Activated naive CD4-positive, alpha-beta T cell treated with anti-CD3 and anti-CD28 coated beads, Interleukin-2, amount 50 U/mL, for 24 hours (primary cell): ENCODE results near the gene RPRD2.

ENCODE experiments used
- H3K27ac Mint-ChIP-seq: one replicate; pipeline ENCODE4 v1.8.0; 2021; ENCODE audit warnings: mild to moderate bottlenecking, mixed read lengths
- H3K27me3 Mint-ChIP-seq: one replicate; pipeline ENCODE4 v1.8.0; 2021; ENCODE audit warnings: mixed read lengths
- H3K36me3 Mint-ChIP-seq: one replicate; pipeline ENCODE4 v1.8.0; 2021; ENCODE audit warnings: mixed read lengths
- H3K4me1 Mint-ChIP-seq: one replicate; pipeline ENCODE4 v1.8.0; 2021; ENCODE audit warnings: mixed read lengths
- H3K4me3 Mint-ChIP-seq: one replicate; pipeline ENCODE4 v1.8.0; 2021; ENCODE audit warnings: mild to moderate bottlenecking, mixed read lengths
- H3K9me3 Mint-ChIP-seq: one replicate; pipeline ENCODE4 v1.8.0; 2021; ENCODE audit warnings: mixed read lengths

The RPRD2 gene

GRCh38 chr1:150512846-150513245 lies 148.9 kb downstream of the RPRD2 start:
- Mint-ChIP-seq H3K9me3 (no peaks in the 10 kb centered on the region), H3K4me3 (no peak overlapping the region), H3K27me3 (no peaks in the 10 kb centered on the region), H3K4me1 (peaks cover 12% of the 10 kb centered on the region), H3K36me3 (peaks cover under 1% of the 10 kb centered on the region), H3K27ac (no peak overlapping the region)

- Mint-ChIP-seq H3K36me3 (no peaks in the 10 kb centered on the region), H3K27ac (no peak overlapping the region)
Measured at GRCh38 chr1:150513351-150513791, 149.4 kb downstream of the RPRD2 start.

GRCh38 chr1:150514260-150514659 lies 150.3 kb downstream of the RPRD2 start:
- Mint-ChIP-seq H3K9me3 (no peaks in the 10 kb centered on the region), H3K27ac (no peak overlapping the region), H3K4me1 (peaks cover 12% of the 10 kb centered on the region), H3K4me3 (peak overlapping the region; percentile 93), H3K27me3 (no peaks in the 10 kb centered on the region), H3K36me3 (no peaks in the 10 kb centered on the region)

More at GRCh38 chr1:150513351-150513791, 149.4 kb downstream of the RPRD2 start:
- Mint-ChIP-seq H3K9me3 (no peaks in the 10 kb centered on the region), H3K4me1 (peaks cover 12% of the 10 kb centered on the region), H3K27me3 (no peaks in the 10 kb centered on the region), H3K4me3 (no peak overlapping the region)

GRCh38 chr1:150514913-150515327 lies 151.0 kb downstream of the RPRD2 start:
- Mint-ChIP-seq H3K9me3 (no peaks in the 10 kb centered on the region), H3K27me3 (no peaks in the 10 kb centered on the region), H3K36me3 (no peaks in the 10 kb centered on the region), H3K4me3 (peak overlapping the region; percentile 93), H3K27ac (no peak overlapping the region), H3K4me1 (peaks cover 12% of the 10 kb centered on the region)

DNA sequence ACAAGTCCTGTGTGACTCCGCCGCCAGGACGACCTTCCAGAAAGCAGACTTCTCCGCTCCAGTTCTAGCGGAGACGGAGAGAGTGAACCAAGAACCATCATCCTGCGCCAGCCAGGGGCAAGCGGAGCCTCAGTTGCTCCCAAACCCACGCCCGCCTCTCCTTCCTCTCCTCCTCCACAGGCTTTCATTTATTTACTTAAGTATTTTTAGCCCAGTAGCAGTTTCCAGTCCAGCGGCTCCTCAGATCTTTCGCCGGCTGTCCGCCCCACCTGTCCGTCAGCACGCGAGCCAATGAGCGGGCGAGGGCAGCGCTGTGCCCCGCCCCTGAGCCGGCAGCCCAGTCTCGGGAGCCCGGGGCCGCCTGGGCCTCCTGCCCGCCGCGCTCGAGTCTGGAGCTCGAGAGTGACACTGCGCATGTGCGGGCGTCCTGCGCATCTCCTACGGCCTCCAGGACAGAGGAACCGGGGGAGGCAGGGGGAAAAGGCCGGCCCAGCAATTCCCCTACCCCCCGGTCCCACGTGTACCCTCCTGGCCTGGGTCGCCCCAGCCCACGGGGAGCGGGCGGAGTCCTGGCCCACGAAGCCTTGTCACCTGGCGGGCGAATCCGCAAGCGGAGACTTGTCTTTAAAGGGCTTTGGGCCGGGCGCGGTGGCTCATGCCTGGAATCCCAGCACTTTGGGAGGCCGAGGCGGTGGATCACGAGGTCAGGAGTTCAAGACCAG lies 151.5 kb downstream of the RPRD2 start, which contains the start of gene FALEC:
Gene FALEC (plus strand): TSS at position 425 of the 722 bp plus-strand sequence.
- peaks cover 12% of the 10 kb centered on the region for H3K4me1 Mint-ChIP-seq
- peak within 1 kb of the TSS; percentile 59 for H3K27ac Mint-ChIP-seq
- H3K4me3 Mint-ChIP-seq: peak within 1 kb of the TSS; percentile 93
- no peaks in the 10 kb centered on the region for H3K9me3 Mint-ChIP-seq
- no peaks in the 10 kb centered on the region for H3K36me3 Mint-ChIP-seq
- no peaks in the 10 kb centered on the region for H3K27me3 Mint-ChIP-seq

DNA sequence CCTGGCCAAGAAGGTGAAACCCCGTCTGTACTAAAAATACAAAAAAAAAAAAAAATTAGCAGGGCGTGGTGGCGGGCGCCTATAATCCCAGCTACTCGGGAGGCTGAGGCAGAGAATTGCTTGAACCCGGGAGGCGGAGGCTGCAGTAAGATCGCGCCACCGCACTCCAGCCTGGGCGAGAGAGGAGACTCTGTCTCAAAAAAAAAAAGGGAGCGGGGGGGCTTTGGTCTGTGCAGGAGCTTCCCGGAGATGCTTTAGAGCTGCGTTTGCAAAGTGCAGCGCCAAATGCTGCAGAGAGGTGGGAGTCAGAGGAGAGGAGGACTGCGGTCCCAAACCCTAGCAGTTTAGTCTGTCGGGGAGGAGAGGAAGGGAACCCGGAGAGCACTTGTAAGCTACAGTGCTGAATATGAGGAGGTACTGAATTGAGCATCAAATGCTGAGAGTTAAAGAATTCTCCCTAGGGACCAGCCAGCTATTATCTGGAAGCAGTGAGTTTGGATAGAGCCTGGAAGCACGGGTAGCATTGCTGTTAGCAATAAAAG lies 152.2 kb downstream of the RPRD2 start:
- Mint-ChIP-seq H3K4me1 (peaks cover 12% of the 10 kb centered on the region), H3K9me3 (no peaks in the 10 kb centered on the region), H3K4me3 (peak overlapping the region; percentile 93), H3K27ac (peak overlapping the region; percentile 59), H3K36me3 (no peaks in the 10 kb centered on the region), H3K27me3 (no peaks in the 10 kb centered on the region)

GRCh38 chr1:150516616-150517015 lies 152.7 kb downstream of the RPRD2 start:
- no peaks in the 10 kb centered on the region for H3K36me3 Mint-ChIP-seq
- H3K4me1 Mint-ChIP-seq: peaks cover 12% of the 10 kb centered on the region
- no peak overlapping the region for H3K27ac Mint-ChIP-seq
- H3K9me3 Mint-ChIP-seq: no peaks in the 10 kb centered on the region
- H3K4me3 Mint-ChIP-seq: peak overlapping the region; percentile 93
- no peaks in the 10 kb centered on the region for H3K27me3 Mint-ChIP-seq

DNA sequence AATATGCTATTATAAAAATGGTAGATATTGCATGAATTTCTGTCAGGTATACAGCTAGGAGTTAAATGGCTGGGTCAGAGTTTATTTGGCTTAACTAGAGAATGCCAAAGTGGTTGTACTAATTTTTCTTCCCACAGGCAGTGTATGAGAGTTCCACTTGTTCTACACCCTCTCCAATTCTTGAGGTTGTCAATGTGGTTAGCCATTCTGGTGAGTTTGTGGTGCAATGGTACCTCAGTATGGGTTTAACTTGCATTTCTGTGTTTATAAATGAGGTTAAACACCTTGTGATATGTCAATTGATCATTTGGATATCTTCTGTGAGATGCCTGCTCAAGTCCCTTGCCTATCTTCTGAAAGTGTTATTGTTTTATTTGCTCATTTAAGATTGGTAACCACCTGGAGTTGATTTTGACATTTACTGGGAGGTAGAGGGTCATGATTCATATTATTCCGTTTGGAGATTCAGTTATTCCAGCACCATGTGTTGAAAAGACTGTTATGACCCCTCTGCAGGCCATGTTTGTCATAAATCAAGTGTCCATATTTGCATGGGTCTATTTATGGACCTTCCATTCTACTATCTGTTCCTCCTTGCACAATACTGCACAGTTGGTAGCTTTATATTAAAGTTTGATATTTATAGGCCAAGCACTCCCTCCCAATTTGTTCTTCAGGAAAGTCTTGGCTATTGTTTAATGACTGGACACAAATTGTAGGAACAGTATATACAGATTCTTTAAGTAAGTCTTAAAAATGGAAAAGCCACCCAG lies 157.4 kb downstream of the RPRD2 start:
- H3K4me3 Mint-ChIP-seq: no peak overlapping the region
- no peak overlapping the region for H3K27ac Mint-ChIP-seq
- no peaks in the 10 kb centered on the region for H3K36me3 Mint-ChIP-seq
- peaks cover 4% of the 10 kb centered on the region for H3K4me1 Mint-ChIP-seq
- no peaks in the 10 kb centered on the region for H3K9me3 Mint-ChIP-seq
- no peaks in the 10 kb centered on the region for H3K27me3 Mint-ChIP-seq

DNA sequence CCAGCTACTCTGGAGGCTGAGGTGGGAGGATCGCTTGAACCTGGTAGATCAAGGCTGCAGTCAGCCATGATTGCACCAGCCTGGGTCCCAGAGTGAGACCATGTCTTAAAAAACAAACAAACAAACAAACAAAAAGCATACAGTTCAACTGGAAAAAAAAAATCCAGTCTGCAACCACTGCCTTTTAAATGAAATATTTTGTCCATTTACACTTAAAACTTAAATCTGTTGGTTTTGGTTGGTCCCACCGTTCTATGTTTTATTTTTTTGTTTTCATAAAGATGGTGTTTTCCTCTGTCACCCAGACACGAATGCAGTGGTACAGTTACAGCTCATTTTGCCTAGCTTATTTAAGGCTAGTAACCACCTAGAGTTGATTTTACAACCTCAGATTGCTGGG lies 161.4 kb downstream of the RPRD2 start:
- Mint-ChIP-seq H3K4me3 (no peak overlapping the region), H3K27me3 (no peaks in the 10 kb centered on the region), H3K9me3 (no peaks in the 10 kb centered on the region), H3K4me1 (no peaks in the 10 kb centered on the region), H3K36me3 (no peaks in the 10 kb centered on the region), H3K27ac (no peak overlapping the region)
